Measurements from ENCODE around the gene SYTL3.

- no peak for TF ChIP-seq CREB1 (CRISPR knock-in tag; IDR thresholded peaks at IDR 0.05; ENCODE audit: low read depth)
- no peak; the same call in 1 of the 2 replicates for TF ChIP-seq POLR2AphosphoS5 (IDR thresholded peaks at IDR 0.05; ENCODE audit: low read depth)
- no peak for TF ChIP-seq REST (IDR thresholded peaks at IDR 0.05; ENCODE audit: unreplicated experiment)
- no peak for TF ChIP-seq EZH2 (IDR thresholded peaks at IDR 0.05; ENCODE audit: low read depth, unreplicated experiment)
- TF ChIP-seq, protein P1, sequence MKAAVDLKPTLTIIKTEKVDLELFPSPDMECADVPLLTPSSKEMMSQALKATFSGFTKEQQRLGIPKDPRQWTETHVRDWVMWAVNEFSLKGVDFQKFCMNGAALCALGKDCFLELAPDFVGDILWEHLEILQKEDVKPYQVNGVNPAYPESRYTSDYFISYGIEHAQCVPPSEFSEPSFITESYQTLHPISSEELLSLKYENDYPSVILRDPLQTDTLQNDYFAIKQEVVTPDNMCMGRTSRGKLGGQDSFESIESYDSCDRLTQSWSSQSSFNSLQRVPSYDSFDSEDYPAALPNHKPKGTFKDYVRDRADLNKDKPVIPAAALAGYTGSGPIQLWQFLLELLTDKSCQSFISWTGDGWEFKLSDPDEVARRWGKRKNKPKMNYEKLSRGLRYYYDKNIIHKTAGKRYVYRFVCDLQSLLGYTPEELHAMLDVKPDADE (IDR thresholded peaks at IDR 0.05) = no peak
- no peak for TF ChIP-seq CTCF (conservative IDR thresholded peaks at IDR 0.05; ENCODE audit: low read depth in 2 of 2)
Measured at GRCh38 chr6:158766621-158767455, 117.0 kb downstream of the SYTL3 start.
